Measurements from ENCODE around the gene SPINK14. TPM values are rescaled to one million over a fixed set of nuclear protein-coding genes. Genes with fewer than 3 reads are reported as not detected.

The SPINK14 gene, protein sequence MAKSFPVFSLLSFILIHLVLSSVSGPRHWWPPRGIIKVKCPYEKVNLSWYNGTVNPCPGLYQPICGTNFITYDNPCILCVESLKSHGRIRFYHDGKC
- not detected for total RNA-seq

DNA sequence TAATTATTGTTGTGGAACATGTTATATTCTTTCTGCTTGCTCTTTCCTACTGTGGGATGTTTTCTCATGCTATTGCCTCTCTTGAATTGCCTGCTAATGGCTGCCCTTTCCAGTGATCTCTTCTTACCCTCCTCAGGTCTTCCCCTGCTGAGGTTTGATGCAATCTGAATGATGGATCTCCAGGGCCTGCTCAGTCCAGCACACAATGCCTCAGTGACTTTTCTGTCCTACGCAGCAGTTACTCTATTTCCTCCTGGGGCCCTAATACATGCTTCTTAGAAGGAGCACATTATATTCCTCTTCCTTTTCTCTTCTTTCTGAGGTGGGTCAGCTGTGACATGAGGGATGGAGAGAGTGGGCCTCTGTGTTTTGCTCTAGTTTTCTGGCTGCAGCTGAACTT lies at the start of gene SPINK14:
Gene SPINK14, plus strand, starts transcription at position 301 of the 400 bp plus-strand sequence. CDS start 1,187 bp downstream, outside the sequence.
- no peak for DNase-seq

DNA sequence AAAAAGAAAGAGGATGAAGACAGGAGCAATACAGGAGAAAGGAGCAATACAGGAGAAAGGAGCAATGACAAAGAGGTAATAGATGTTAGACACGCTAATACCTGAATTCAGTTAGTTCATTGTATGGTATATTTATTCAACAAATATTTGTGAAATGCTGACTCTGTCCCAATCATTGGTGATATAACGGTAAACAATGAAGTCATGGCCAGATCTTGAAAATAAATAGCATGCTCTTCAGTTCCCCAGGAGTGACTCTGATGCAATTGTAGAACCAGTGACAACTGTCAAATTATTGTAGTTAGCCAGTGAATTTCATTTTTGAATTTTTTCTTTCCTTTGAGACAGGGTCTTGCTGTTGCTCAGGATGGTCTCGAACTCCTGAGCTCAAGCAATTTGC lies 48.0 kb upstream of the SPINK14 start:
- DNase-seq, result no peak

DNA sequence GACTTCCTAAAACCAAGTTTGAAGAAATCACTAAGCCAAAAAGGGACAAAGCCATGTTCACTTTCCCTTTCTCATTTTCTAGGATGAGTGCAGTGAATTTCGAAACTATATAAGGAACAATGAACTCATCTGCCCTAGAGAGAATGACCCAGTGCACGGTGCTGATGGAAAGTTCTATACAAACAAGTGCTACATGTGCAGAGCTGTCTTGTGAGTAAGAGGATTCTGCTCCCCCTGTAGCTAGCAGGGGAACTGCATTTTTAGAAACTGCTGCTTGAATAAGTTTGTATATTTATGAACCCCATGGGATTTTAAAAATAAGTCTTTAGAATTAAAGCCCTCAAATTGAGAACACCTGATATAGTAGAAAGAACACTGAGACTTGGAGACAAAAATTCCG lies 42.7 kb upstream of the SPINK14 start:
- no peak for DNase-seq

DNA sequence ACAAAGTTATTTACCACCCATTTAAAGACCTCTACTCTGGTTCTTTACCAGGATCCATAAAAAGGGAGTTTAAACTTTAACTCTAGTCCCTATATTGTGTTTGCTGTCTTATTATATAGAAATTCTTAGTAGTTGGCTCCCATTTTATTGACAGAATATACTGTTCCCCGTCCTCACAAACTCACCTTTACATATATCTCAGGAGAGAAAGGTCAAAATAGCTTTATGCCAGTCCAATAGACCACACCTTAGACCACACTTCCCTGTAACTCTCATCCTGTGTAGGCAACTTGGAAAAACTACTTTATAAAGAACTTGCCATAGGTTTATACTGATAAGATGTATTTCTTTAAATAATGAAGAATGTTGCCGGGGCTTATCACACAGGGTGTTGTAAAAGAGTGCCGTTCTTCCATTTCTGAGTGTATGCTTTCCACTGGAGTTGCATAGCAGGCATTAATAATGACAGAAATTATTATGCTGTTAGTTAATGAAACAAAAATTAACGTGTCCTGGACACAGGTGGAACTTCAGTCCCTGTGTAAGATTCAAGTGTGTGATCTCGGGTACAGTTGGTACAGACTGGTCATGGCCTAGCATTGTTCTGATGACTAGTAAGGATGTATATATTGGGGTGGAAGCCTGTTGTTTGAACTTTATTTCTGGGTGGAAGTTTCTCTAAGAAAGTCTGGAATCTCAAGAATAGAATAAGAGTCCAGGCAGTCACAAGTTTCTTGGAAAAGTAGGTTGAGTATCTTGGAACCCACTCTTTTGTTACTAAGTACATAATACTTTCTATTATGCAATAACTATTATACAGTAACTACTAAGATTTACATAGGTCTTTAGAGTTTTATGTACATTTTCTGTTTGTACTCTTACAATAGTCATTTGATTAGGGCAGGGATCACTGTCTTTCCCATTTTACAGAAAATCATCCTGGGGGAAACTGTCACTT lies 33.0 kb upstream of the SPINK14 start:
- DNase-seq, result no peak

DNA sequence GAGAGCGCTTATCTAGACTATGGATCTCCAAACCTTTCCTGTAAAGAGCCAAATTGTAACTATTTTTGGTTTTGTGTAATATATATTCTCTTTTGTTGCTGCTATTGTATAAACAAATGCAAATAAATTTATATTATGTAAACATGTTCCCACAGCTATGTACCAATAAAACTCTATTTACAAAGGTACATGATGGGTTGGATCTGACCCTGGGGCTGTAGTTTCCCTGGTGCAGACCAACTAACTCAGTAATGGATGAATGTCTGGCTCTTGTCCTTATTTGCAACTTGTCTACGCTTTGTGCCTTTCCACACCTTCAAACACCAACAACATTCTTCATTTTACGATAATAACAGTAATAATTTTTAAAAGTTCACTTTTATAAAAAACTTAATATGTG lies 27.5 kb upstream of the SPINK14 start:
- no peak for DNase-seq

DNA sequence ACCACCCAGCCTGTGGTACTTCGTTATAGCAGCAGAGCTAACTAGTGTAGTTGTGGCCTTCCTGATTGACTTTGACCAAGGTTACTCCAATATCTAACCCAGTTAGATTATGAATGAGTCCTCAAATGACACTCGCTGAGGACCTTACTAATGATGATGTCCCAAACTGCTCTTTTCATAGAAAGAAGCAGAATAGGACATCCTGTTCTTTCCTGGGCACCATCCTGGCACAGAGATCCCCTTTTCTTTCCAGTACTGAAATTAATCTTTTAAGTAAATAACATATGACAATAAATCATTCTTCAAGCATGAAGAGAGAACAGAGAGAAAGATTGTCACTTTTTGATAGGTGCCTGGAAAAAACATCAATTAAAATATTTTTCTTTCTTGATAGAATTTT lies 26.7 kb upstream of the SPINK14 start:
- DNase-seq, result no peak

DNA sequence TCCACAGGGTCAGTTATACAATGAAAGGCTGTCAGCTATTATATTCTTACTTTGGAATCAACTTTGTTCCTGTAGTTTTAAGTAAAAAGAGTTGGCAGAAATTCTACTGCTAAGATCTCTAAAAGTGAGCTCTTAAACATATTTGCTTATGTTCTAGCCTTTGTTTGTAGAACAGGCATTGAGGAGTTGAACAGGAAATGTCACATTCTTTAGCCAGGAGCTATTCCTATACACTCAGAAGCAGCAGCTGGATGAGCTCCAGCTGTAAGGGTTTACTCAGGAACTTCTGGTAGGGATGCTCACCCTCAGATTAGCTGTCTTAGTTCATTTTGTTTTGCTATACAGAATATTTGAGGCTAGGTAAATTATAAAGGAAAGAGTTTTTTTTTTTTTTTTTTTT lies 22.4 kb upstream of the SPINK14 start:
- DNase-seq, result no peak

DNA sequence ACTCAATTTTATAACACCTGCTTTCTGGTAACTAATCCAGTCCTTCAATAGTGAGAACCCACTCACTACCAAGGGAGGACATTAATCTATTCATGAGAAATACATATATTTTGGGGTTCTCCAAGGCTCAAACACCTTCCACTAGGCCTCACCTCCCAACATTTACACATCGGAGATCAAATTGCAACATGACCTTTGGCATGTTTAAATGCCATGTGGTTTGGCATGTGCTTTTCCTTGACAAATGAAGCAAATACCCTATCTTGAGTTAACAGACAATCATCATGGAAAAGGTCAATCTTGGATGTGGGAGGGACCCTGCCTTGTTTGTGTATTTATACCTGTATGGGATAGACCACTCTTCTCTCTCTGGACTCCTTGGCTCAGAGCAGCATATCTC lies 21.9 kb upstream of the SPINK14 start:
- no peak for DNase-seq

DNA sequence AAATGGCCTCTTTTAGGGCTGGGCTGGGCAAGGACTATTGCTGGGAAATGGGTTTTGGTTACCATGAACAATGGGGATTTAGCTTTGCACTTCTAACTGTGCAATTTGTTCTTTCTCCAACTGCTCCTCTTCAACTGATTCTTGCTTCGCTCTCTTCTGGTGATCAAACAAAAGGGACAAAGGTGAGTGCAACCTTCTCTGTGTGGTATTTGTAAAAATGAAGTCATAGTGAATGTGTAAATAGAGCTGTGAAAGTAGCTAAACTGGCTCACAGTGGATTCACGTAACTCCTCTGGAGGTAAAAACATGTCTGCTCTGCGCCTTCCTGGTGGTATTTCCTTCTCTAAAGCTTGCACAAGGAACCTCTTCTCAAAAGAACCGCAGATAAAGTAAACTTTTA lies 20.9 kb upstream of the SPINK14 start:
- DNase-seq, result no peak

DNA sequence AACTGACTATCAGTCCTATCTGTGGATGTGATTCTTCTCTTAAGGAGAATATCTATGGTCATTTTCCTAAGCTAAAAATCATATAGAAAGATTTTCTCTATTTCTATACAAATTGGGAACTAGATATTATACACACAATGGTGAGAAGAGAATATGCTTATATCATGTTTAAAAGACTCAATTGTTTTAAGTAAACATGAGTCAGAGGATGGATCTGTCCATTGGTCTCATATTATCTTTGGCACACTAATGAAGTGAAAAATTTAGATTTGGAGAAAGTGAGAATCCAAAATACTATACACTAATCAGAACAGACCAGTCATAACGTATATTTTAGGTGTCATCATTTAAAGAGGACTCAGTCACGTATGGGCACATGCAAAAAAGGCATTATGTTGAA lies 16.5 kb upstream of the SPINK14 start:
- DNase-seq, result no peak

DNA sequence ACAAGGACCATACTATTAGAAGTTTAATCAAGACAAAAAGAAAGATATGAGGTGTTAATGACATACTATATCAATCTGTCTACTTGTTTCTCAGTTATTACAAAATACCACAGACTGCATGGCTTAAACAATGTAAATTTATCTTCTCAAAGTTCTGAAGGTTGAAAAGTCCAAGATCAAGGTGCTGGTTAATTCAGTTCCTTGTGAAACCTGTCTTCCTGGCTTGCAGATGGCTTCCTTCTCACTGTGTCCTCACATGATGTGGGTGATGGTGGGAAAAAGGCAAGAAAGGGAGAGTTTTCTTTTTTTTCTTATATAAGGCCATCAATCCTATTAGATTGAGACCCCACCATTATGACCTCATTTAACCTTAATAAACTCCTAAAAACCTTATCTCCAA lies 15.6 kb upstream of the SPINK14 start:
- no peak for DNase-seq

DNA sequence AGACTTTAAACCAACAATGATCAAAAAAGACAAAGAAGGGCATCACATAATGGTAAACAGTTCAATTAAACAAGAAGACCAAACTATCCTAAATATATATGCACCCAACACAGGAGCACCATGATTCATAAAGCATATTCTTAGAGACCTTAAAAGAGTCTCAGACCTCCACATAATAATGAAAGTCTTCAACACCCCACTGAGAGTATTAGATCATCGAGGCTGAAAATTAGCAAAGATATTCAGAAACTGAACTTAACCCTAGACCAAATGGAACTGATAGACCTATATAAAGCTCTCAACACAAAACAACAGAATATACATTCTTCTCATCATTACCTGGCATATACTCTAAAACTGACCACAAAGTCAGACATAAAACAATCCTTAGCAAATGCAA lies 11.7 kb upstream of the SPINK14 start:
- DNase-seq, result no peak

DNA sequence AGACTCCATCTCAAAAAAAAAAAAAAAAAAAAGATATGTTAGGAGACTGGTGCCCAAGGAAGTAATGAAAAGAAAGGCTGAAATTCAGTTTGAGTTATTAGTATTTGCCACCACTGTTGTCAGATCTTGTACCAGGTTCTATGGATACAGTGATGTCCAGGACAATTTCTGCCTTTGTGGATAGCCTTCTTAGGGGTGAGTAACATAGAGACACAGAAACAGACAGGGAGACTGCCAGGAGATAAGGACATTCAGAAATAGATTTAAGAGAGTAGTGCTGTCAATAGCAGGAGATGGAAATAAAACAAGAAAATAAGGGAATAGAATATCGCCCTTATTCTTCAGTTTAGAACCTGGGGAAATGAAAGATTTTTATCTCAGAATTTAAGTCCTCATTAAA lies 6.3 kb upstream of the SPINK14 start:
- no peak for DNase-seq

DNA sequence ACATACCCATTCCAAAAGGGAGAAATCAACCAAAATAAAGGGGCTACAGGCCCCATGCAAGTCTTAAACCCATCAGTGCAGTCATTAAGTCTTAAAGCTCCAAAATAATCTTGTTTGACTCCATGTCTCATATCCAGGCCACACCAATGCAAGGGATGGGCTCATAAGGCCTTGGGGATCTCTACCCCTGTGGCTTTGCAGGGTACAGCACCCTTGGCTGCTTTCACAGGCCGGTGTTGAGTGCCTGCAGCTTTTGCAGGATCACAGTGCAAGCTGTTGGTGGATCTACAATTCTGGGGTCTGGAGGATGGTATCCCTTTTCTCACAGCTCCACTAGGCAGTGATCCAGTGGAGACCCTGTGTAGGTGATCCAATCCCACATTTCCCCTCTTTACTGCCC lies 5.0 kb upstream of the SPINK14 start:
- DNase-seq, result no peak

DNA sequence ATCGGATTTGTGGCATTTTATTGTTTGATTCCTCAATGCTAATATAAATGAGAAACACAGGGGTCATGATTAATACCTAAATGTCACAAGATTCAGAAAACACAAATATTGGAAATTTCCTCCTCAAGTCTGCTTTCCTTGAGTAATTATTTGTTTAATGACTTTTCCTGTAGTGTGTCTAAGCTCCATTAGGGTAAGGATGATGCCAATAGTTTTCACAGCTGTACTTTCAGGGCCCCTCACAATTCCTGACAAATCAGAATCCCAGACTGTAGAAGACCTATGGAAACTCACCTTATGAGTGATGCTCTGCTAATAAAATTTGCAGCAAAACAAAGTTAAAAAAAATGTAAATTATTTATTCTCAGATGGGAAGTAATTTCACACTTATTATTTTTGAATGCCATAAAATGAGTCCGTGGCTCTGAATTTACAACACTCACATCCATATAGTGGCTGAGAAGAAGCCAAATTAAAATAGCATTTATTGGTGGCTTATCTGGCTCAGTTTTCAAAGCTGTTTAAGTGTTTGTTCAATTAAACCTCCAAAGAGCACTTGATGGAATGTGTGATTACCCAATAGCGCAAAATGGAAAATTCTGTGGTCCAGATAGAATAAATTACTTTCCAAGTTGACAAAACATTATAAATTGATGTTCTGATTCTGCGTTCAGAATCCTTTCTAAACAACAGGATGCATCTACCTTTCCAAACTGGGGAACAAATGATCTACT lies 1.6 kb upstream of the SPINK14 start:
- no peak for DNase-seq

DNA sequence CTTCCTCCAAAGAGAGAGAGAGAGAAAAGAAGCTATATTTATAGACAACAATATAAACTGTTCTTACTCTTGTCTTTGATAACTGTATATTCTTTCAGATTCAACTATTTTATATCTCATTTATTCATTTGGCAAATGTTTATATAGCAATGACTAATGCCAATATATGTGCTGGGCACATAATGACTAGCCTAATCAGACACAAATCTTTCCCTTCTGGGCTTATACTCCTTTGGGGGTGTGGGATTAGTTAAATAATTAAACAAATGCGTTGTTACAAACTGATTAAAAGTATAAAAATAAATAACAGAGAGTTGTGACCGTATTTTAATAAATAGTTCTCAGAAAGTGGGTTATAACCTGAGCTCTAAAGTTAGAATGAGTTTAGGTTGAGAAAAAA lies 4.0 kb downstream of the SPINK14 start:
- no peak for DNase-seq

DNA sequence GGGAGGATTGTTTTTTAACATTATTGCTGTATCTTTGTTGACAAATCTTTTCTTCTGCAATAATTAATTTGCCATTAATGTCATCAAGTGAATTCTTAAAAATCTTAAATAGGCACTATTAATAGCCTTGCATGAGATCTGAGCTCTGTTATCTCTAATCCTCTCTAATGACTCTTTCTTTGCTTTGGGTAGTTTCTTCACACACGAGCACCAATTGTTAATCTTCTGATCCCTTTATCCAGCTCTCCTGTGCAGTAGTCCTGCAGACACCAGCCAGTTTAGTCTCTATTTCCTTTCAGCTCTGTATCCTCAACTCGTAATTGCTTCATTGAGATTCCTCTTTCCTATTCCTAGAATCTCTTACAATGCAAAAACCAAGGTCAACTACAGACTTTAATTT lies 8.1 kb downstream of the SPINK14 start:
- no peak for DNase-seq

DNA sequence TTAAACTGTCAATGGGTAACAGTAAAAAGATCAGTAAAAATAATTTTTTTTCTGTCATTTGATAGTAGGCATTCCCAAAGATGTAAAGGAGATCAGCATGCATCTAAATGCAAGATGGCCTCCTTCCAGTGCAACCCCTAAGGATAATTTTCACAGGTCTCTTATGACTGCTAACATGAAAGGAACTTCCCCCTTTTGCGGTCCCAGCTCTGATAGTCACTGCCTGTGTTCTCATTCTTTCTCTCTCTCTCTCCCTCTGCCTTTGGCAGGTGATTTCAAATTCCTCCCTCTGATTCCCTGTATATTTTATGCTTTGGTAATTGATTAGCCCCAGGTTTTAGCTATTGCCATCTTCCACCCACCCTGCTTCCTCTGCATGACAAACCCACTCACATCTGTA lies 8.9 kb downstream of the SPINK14 start:
- no peak for DNase-seq

DNA sequence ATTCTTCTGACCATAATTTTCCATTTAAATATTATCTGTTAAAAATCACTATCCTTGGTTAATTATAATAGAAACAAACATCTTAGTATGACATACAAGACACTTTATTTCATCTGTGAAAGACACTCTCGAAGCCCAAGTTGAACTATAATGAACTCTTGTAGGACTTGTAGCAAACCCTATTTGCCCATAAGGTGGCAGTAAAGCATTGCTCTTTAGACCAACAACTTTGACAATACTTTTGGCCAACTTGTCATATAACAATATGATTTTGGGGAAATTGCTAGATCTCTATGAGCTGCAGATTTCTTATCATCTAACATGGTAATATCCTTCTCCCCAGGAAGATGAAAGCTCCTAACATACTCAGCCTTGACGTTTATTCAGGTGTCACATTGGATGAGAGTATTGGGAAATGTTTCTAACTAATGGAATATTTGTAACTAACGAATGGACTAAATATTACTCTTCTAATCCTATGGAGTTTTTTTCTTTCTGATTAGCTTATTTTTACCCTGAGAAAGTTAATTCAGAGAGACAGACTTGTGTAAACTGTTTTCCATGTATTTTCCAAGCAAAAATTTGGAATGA lies 11.0 kb downstream of the SPINK14 start:
- DNase-seq, result no peak

DNA sequence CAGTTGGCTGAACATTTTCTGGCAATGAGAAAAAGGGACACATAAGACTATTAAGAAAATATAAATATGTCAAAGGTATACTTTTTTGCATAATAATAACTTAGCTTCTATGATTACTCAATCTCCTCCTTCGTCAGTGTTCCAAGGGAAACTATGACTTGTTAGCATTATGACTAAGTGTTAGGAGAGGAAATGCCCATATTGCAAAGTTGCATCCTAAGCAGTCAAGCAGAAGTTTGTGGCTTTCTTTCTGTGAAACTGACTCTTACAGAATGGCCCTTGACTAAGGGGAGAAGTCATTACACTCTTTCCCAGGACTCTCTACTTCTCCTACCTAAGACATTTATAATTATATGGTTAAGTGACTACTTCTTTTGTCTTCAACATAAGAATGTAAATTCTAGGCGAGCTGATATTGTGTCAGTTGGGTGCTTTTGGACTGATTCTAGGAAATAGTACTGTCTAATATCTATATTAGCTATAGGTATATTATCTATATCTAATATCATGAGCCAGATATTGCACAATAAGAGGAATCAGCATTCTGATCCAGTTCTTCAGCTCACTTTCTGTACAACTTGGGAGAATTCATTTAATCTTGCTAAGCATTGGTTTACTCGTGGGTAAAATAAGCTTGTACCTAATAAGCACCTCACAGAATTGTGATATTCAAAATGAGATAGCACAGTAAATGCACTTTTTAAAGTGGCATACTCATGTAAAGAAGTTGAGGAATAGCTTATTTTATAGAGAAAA lies 18.1 kb downstream of the SPINK14 start:
- no peak for DNase-seq

DNA sequence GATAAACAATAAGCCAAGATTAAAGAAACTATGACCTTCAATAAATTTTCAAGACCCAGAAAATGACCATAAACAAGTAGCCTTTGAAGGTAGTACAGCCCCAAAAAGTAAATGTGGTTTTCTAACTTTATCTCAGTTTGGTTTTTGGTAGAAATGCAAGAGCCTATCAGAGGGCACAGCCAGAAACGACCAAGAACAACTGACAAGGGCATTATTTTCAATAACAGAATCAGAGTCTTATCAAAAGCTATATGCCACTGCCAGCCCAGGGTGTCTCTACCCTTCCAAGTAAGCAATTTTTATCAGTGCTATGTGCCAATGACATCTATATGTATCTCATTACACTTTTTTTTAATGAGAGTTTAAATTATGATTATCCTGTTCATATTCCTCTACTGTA lies 22.7 kb downstream of the SPINK14 start:
- DNase-seq, result no peak

DNA sequence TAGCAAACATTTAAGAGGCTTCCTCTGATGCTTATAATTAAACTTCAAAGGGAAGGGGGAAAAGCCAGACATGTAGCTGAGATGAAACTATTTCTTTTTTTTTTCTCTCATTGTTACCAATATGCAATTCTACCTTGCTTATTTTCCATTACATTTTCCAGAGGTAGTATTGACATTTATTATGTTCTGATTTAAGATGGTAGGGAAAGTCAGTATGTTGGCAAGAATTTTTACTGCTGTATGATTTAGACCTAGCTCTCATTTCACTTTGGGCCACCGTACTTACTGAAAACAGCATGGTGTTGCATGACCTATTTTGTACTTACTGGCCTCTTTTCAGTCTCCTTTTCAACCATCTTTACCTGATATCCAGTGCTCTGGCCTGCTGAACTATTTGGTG lies 24.9 kb downstream of the SPINK14 start:
- DNase-seq, result no peak

All from occipital lobe (tissue), 2 donors.